Neural cell (in vitro differentiated cells): ENCODE data around the gene DCAF8. TPM values are rescaled to one million over a fixed set of nuclear protein-coding genes. Genes with fewer than 3 reads are reported as not detected.

Experiments used
- H2AFZ ChIP-seq: fragments of 200-600, 300-800 bp; sonication (generic), shearing (Covaris generic); 2 replicates; pipeline ENCODE4 v1.6.0; 2014; ENCODE audit warnings: low read depth, mild to moderate bottlenecking, antibody characterized with exemption, low read length, moderate library complexity
- H3F3A ChIP-seq: fragments of 200-600 bp; shearing (Covaris generic); 2 replicates; pipeline ENCODE4 v1.6.1; 2016; ENCODE audit warnings: mild to moderate bottlenecking, moderate library complexity, mixed read lengths, antibody characterized with exemption, low read length; ENCODE audit not compliant: insufficient read depth, poor library complexity, severe bottlenecking
- H3K27ac ChIP-seq: fragments of 200-600, 300-800 bp; sonication (generic), shearing (Covaris generic); 2 replicates; pipeline ENCODE4 v1.5.1; 2014; ENCODE audit warnings: mild to moderate bottlenecking, low read length, moderate library complexity
- H3K27me3 ChIP-seq: fragments of 300-800, 200-600 bp; sonication (generic), shearing (Covaris generic); 2 replicates; pipeline ENCODE4 v1.6.0; 2014; ENCODE audit warnings: mild to moderate bottlenecking, low read depth, low read length, moderate library complexity; ENCODE audit not compliant: insufficient read depth
- H3K36me3 ChIP-seq: fragments of 300-800, 200-600 bp; sonication (generic), shearing (Covaris generic); 2 replicates; pipeline ENCODE4 v1.5.1; 2014; ENCODE audit warnings: mild to moderate bottlenecking, antibody characterized with exemption, low read length, moderate library complexity; ENCODE audit not compliant: insufficient read depth
- H3K4me2 ChIP-seq: fragments of 300-800, 200-600 bp; sonication (generic), shearing (Covaris generic); 2 replicates; pipeline ENCODE4 v1.6.0; 2014; ENCODE audit warnings: mild to moderate bottlenecking, low read length
- H3K4me3 ChIP-seq: fragments of 300-800, 200-600 bp; sonication (generic), shearing (Covaris generic); 2 replicates; pipeline ENCODE4 v1.5.1; 2014; ENCODE audit warnings: mild to moderate bottlenecking, low read length, moderate library complexity
- H3K79me2 ChIP-seq: fragments of 200-600 bp; shearing (Covaris generic); replicated peaks from 2 replicates; pipeline ENCODE4 v1.6.0; 2014; ENCODE audit warnings: mild to moderate bottlenecking, low read length, moderate library complexity; ENCODE audit not compliant: insufficient read depth
- H3K9ac ChIP-seq: fragments of 300-800, 200-600 bp; sonication (generic), shearing (Covaris generic); 2 replicates; pipeline ENCODE4 v1.6.1; 2016; ENCODE audit warnings: mild to moderate bottlenecking, low read length, mixed read lengths
- H3K9me2 ChIP-seq: fragments of 200-600 bp; shearing (Covaris generic); 2 replicates; pipeline ENCODE4 v1.6.1; 2016; ENCODE audit warnings: mild to moderate bottlenecking, low read length, mixed read lengths; ENCODE audit not compliant: insufficient read depth
- H3K9me3 ChIP-seq: fragments of 200-600, 300-800 bp; sonication (generic), shearing (Covaris generic); 2 replicates; pipeline ENCODE4 v1.6.1; 2016; ENCODE audit warnings: mild to moderate bottlenecking, mixed run types, low read length, moderate library complexity, mixed read lengths
- H4K20me1 ChIP-seq: fragments of 200-600 bp; shearing (Covaris generic); 2 replicates; pipeline ENCODE4 v1.6.1; 2016; ENCODE audit warnings: mild to moderate bottlenecking, mixed run types; ENCODE audit not compliant: insufficient read depth
- EP300 ChIP-seq: fragments of 450-650 bp; conservative IDR thresholded peaks from 2 replicates; pipeline ENCODE4 v1.6.1; 2014; ENCODE audit warnings: antibody characterized with exemption, mild to moderate bottlenecking, moderate library complexity; ENCODE audit not compliant: poor library complexity, severe bottlenecking
- EZH2 ChIP-seq: fragments of 200-600, 300-800 bp; shearing (Covaris generic), sonication (generic); IDR thresholded peaks from 2 replicates; pipeline ENCODE4 v1.6.1; 2014; ENCODE audit warnings: antibody characterized with exemption, low read length, borderline replicate concordance, mild to moderate bottlenecking; ENCODE audit not compliant: insufficient read depth, poor library complexity, severe bottlenecking
- MXI1 ChIP-seq: fragments of 450-650 bp; conservative IDR thresholded peaks from 2 replicates; pipeline ENCODE4 v1.6.1; 2014; ENCODE audit warnings: antibody characterized with exemption, mild to moderate bottlenecking; ENCODE audit not compliant: poor library complexity, severe bottlenecking
- POLR2AphosphoS5 ChIP-seq: IDR thresholded peaks from 2 replicates; pipeline ENCODE4 v1.6.1; 2012
- RAD21 ChIP-seq: fragments of 450-650 bp; conservative IDR thresholded peaks from 2 replicates; pipeline ENCODE4 v1.6.1; 2014; ENCODE audit warnings: antibody characterized with exemption, mild to moderate bottlenecking, moderate library complexity
- SMC3 ChIP-seq: fragments of 450-650 bp; conservative IDR thresholded peaks from 2 replicates; pipeline ENCODE4 v1.6.1; 2014; ENCODE audit warnings: antibody characterized with exemption, mild to moderate bottlenecking, moderate library complexity; ENCODE audit not compliant: poor library complexity
- TAF1 ChIP-seq: IDR thresholded peaks from 2 replicates; pipeline ENCODE4 v1.6.1; 2012; ENCODE audit warnings: low read depth
- polyA plus RNA-seq: library from polyadenylated mRNA; depleted of rRNA; stranded (reverse); fragments of >200 nt; gene quantifications from 2 replicates; pipeline ENCODE4 v1.2.3, GENCODE V29; 2014
- TF ChIP-seq, protein P1 (sequence below): fragments of 450-650 bp; IDR thresholded peaks from 2 replicates; pipeline ENCODE4 v1.5.1; 2014; ENCODE audit warnings: antibody characterized with exemption, mild to moderate bottlenecking, moderate library complexity; ENCODE audit not compliant: poor library complexity, severe bottlenecking
- TF ChIP-seq, protein P2 (sequence below): IDR thresholded peaks from 2 replicates; pipeline ENCODE4 v1.6.1; 2012; ENCODE audit warnings: borderline replicate concordance

Gene DCAF8
- polyA plus RNA-seq, 1 donor from 2014 or later: 153 TPM

DNA sequence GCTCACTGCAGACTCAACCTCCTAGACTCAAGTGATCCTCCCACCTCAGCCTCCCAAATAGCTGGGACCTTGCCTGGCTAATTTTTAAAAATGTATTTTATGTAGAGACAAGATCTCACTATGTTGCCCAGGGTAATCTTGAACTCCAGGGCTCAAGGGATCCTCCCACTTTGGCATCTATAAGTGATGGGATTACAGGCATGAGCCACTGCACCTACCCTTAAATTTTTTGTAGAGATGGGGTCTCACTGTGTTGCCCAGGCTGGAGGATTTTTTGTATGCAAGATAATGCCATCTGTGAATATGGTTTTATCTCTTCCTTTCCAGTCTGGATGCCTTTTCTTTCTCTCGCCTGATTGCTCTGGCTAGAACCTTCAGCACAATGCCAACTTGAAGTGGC lies 8.7 kb upstream of the DCAF8 start:
- TF ChIP-seq TAF1: no peak
- TF ChIP-seq MXI1: no peak
- TF ChIP-seq SMC3: no peak
- TF ChIP-seq, protein P1, sequence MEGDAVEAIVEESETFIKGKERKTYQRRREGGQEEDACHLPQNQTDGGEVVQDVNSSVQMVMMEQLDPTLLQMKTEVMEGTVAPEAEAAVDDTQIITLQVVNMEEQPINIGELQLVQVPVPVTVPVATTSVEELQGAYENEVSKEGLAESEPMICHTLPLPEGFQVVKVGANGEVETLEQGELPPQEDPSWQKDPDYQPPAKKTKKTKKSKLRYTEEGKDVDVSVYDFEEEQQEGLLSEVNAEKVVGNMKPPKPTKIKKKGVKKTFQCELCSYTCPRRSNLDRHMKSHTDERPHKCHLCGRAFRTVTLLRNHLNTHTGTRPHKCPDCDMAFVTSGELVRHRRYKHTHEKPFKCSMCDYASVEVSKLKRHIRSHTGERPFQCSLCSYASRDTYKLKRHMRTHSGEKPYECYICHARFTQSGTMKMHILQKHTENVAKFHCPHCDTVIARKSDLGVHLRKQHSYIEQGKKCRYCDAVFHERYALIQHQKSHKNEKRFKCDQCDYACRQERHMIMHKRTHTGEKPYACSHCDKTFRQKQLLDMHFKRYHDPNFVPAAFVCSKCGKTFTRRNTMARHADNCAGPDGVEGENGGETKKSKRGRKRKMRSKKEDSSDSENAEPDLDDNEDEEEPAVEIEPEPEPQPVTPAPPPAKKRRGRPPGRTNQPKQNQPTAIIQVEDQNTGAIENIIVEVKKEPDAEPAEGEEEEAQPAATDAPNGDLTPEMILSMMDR: no peak
- TF ChIP-seq EZH2: no peak
- no peak for TF ChIP-seq POLR2AphosphoS5
- no peak for TF ChIP-seq EP300
- TF ChIP-seq, protein P2, sequence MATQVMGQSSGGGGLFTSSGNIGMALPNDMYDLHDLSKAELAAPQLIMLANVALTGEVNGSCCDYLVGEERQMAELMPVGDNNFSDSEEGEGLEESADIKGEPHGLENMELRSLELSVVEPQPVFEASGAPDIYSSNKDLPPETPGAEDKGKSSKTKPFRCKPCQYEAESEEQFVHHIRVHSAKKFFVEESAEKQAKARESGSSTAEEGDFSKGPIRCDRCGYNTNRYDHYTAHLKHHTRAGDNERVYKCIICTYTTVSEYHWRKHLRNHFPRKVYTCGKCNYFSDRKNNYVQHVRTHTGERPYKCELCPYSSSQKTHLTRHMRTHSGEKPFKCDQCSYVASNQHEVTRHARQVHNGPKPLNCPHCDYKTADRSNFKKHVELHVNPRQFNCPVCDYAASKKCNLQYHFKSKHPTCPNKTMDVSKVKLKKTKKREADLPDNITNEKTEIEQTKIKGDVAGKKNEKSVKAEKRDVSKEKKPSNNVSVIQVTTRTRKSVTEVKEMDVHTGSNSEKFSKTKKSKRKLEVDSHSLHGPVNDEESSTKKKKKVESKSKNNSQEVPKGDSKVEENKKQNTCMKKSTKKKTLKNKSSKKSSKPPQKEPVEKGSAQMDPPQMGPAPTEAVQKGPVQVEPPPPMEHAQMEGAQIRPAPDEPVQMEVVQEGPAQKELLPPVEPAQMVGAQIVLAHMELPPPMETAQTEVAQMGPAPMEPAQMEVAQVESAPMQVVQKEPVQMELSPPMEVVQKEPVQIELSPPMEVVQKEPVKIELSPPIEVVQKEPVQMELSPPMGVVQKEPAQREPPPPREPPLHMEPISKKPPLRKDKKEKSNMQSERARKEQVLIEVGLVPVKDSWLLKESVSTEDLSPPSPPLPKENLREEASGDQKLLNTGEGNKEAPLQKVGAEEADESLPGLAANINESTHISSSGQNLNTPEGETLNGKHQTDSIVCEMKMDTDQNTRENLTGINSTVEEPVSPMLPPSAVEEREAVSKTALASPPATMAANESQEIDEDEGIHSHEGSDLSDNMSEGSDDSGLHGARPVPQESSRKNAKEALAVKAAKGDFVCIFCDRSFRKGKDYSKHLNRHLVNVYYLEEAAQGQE: no peak
- no peak for TF ChIP-seq RAD21
- no peaks in the 10 kb centered on the region for H3K79me2 ChIP-seq
- no peaks in the 10 kb centered on the region for H3K9me3 ChIP-seq
- no peaks in the 10 kb centered on the region for H3K27me3 ChIP-seq
- no peaks in the 10 kb centered on the region for H3K9me2 ChIP-seq
- no peak overlapping the region for H3K4me3 ChIP-seq
- H4K20me1 ChIP-seq: no peaks in the 10 kb centered on the region
- H3K4me2 ChIP-seq: no peak overlapping the region
- H3F3A ChIP-seq: no peaks in the 10 kb centered on the region
- H3K9ac ChIP-seq: no peak overlapping the region
- H3K36me3 ChIP-seq: no peaks in the 10 kb centered on the region
- no peak overlapping the region for H2AFZ ChIP-seq
- no peak overlapping the region for H3K27ac ChIP-seq

DNA sequence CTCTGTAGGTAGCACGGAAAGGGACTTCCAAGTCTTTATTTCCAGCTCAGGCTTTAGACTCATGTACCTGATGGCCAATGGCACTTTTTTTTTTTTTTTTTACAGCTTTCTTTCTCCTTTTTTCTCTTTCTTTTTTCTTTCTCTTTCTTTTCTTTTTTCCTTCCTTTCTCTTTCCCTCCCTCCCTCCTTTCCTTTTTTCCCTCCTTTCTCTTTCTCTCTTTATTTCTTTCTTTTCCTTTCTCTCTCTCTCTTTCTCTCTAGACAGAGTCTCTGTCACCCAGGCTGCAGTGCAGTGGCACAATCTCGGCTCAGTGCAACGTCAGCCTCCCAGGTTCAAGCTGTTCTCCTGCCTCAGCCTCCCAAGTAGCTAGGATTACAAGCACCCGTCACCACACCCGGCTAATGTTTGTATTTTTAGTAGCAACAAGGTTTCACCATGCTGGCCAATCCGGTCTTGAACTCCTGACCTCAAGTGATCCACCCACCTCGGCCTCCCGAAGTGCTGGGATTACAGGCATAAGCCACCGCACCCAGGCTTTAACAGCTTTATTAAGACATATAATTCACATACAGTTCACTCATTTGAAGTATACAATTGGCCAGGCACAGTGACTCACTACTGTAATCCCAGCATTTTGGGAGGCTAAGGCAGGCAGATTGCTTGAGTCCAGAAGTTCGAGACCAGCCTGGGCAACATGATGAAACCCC lies 5.1 kb upstream of the DCAF8 start:
- Histone ChIP-seq H2AFZ (no peak overlapping the region), H3K36me3 (no peaks in the 10 kb centered on the region)
- TF ChIP-seq RAD21 (no peak), SMC3 (no peak), POLR2AphosphoS5 (no peak), EP300 (no peak), TAF1 (no peak), MXI1 (no peak), EZH2 (no peak)
- TF ChIP-seq, protein P1: no peak
- TF ChIP-seq, protein P2: no peak

More for the DNA sequence above, 5.1 kb upstream of the DCAF8 start:
- no peak overlapping the region for H3K27ac ChIP-seq
- no peaks in the 10 kb centered on the region for H3K79me2 ChIP-seq
- no peaks in the 10 kb centered on the region for H4K20me1 ChIP-seq
- no peaks in the 10 kb centered on the region for H3F3A ChIP-seq
- no peak overlapping the region for H3K9ac ChIP-seq
- H3K4me3 ChIP-seq: no peak overlapping the region
- H3K9me2 ChIP-seq: no peaks in the 10 kb centered on the region
- H3K9me3 ChIP-seq: no peaks in the 10 kb centered on the region
- H3K27me3 ChIP-seq: no peaks in the 10 kb centered on the region
- no peak overlapping the region for H3K4me2 ChIP-seq
